ENCODE results near the gene RNF182. TPM values are rescaled to one million over a fixed set of nuclear protein-coding genes. Genes with fewer than 3 reads are reported as not detected.

Gene RNF182
- total RNA-seq, 4 donors from 2014 or later = not detected

- H3K27ac ChIP-seq = no peak overlapping the region
- in situ Hi-C loops (cut with MboI; ENCODE audit: low pct_ligation_motif_present in 1 of 4, low pct_unique_long_range_greater_than_20kb in 1 of 4, low sequenced_read_pairs in 3 of 4) (no loop called here), intact Hi-C loops (cut with DNase I; ENCODE audit: low total_unique reads) (no loop called here)
- H3K36me3 ChIP-seq = no peaks in the 10 kb centered on the region
- H3K27me3 ChIP-seq = peaks cover 8% of the 10 kb centered on the region
- TF ChIP-seq, protein P1, sequence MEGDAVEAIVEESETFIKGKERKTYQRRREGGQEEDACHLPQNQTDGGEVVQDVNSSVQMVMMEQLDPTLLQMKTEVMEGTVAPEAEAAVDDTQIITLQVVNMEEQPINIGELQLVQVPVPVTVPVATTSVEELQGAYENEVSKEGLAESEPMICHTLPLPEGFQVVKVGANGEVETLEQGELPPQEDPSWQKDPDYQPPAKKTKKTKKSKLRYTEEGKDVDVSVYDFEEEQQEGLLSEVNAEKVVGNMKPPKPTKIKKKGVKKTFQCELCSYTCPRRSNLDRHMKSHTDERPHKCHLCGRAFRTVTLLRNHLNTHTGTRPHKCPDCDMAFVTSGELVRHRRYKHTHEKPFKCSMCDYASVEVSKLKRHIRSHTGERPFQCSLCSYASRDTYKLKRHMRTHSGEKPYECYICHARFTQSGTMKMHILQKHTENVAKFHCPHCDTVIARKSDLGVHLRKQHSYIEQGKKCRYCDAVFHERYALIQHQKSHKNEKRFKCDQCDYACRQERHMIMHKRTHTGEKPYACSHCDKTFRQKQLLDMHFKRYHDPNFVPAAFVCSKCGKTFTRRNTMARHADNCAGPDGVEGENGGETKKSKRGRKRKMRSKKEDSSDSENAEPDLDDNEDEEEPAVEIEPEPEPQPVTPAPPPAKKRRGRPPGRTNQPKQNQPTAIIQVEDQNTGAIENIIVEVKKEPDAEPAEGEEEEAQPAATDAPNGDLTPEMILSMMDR (IDR thresholded peaks at IDR 0.05) = no peak
- TF ChIP-seq POLR2A (IDR thresholded peaks at IDR 0.05) = no peak
- no peak for TF ChIP-seq POLR2AphosphoS5 (IDR thresholded peaks at IDR 0.05)
- TF ChIP-seq EP300 (IDR thresholded peaks at IDR 0.05; ENCODE audit: low read depth) = no peak
- H3K4me1 ChIP-seq = no peaks in the 10 kb centered on the region
- H3K9me3 ChIP-seq = no peaks in the 10 kb centered on the region
- no peak for DNase-seq
- no peak overlapping the region for H3K4me3 ChIP-seq
- 95 to 96% methylated on average over 4 to 5 of the region's 5 CpGs for WGBS, 2 donors (ENCODE audit: low coverage in 1 of 2)
Observed at GRCh38 chr6:14012313-14013030, 87.7 kb downstream of the RNF182 start.

DNA sequence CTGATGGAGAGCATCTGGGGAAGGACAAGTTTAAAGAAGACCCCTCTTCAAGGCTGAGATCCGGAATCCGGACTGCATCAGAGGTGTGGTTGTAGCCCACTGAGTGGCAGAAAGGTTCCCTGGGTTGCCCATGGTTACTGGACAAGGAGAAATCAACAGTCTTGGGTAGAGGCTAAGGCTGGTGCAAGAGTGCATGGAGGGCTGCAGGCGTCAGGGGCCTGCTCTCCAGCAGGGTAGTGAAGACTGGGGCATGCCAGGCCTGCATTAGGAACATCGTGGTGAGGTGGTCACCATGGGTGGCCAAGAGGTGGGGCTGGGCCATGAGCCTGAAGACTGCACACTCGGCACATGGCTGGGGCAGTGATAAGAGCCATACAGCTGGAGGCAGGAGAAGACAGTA, 91.2 kb downstream of the RNF182 start:
- TF ChIP-seq EP300 (IDR thresholded peaks at IDR 0.05; ENCODE audit: low read depth) (no peak), POLR2AphosphoS5 (IDR thresholded peaks at IDR 0.05) (no peak), POLR2A (IDR thresholded peaks at IDR 0.05) (no peak)
- TF ChIP-seq, protein P1 (IDR thresholded peaks at IDR 0.05) = no peak
- intact Hi-C loops (cut with DNase I; ENCODE audit: low total_unique reads) (no loop called here), in situ Hi-C loops (cut with MboI; ENCODE audit: low pct_ligation_motif_present in 1 of 4, low pct_unique_long_range_greater_than_20kb in 1 of 4, low sequenced_read_pairs in 3 of 4) (no loop called here)
- no peaks in the 10 kb centered on the region for H3K36me3 ChIP-seq
- no peak for DNase-seq
- H3K9me3 ChIP-seq = no peaks in the 10 kb centered on the region
- WGBS, 2 donors (ENCODE audit: low coverage in 1 of 2) = 91% methylated on average over 5 of the region's 5 CpGs; no CpG with 5 or more reads in 1 of the 2 donors
- peaks cover 3% of the 10 kb centered on the region for H3K27me3 ChIP-seq
- no peak overlapping the region for H3K4me3 ChIP-seq
- no peaks in the 10 kb centered on the region for H3K4me1 ChIP-seq
- H3K27ac ChIP-seq = no peak overlapping the region

- no peak for DNase-seq
- Histone ChIP-seq H3K9me3 (no peaks in the 10 kb centered on the region), H3K36me3 (no peaks in the 10 kb centered on the region), H3K4me1 (no peaks in the 10 kb centered on the region), H3K27ac (no peak overlapping the region), H3K27me3 (peaks cover 3% of the 10 kb centered on the region), H3K4me3 (no peak overlapping the region)
- TF ChIP-seq EP300 (IDR thresholded peaks at IDR 0.05; ENCODE audit: low read depth) (no peak), POLR2AphosphoS5 (IDR thresholded peaks at IDR 0.05) (no peak), POLR2A (IDR thresholded peaks at IDR 0.05) (no peak)
- TF ChIP-seq, protein P1 (IDR thresholded peaks at IDR 0.05) = no peak
- 89 to 95% methylated on average over 11 to 12 of the region's 12 CpGs for WGBS, 2 donors (ENCODE audit: low coverage in 1 of 2)
- in situ Hi-C loops (cut with MboI; ENCODE audit: low pct_ligation_motif_present in 1 of 4, low pct_unique_long_range_greater_than_20kb in 1 of 4, low sequenced_read_pairs in 3 of 4) (no loop called here), intact Hi-C loops (cut with DNase I; ENCODE audit: low total_unique reads) (no loop called here)
Observed at GRCh38 chr6:14016432-14016831, 91.7 kb downstream of the RNF182 start.

- H3K9me3 ChIP-seq = no peaks in the 10 kb centered on the region
- WGBS, 2 donors (ENCODE audit: low coverage in 1 of 2) = 34 to 40% methylated on average over 5 of the region's 5 CpGs
- H3K27me3 ChIP-seq = peaks cover 3% of the 10 kb centered on the region
- intact Hi-C loops (cut with DNase I; ENCODE audit: low total_unique reads) (no loop called here), in situ Hi-C loops (cut with MboI; ENCODE audit: low pct_ligation_motif_present in 1 of 4, low pct_unique_long_range_greater_than_20kb in 1 of 4, low sequenced_read_pairs in 3 of 4) (no loop called here)
- no peaks in the 10 kb centered on the region for H3K36me3 ChIP-seq
- H3K27ac ChIP-seq = no peak overlapping the region
- no peaks in the 10 kb centered on the region for H3K4me1 ChIP-seq
- H3K4me3 ChIP-seq = no peak overlapping the region
- TF ChIP-seq POLR2A (IDR thresholded peaks at IDR 0.05) = no peak
- TF ChIP-seq, protein P1 (IDR thresholded peaks at IDR 0.05) = no peak
- TF ChIP-seq EP300 (IDR thresholded peaks at IDR 0.05; ENCODE audit: low read depth) = no peak
- TF ChIP-seq POLR2AphosphoS5 (IDR thresholded peaks at IDR 0.05) = no peak
- DNase-seq = no peak
Observed at GRCh38 chr6:14016935-14017625, 92.3 kb downstream of the RNF182 start.

Measured in transverse colon (tissue), 4 donors.